NOMO-1 (cell line): ENCODE results near the gene SPIRE2.
"Not testable (repeated sequence)": the region's sequence is repeated elsewhere in the genome, so short reads cannot be mapped to it uniquely, and the experiment has no call there.

Experiments used
- DNase-seq, 2 experiments: peaks; one replicate each; lab custom pipeline; 2025; ENCODE audit not compliant: unreplicated experiment in 2 of 2; lab: John Stamatoyannopoulos, UW

The SPIRE2 gene, protein sequence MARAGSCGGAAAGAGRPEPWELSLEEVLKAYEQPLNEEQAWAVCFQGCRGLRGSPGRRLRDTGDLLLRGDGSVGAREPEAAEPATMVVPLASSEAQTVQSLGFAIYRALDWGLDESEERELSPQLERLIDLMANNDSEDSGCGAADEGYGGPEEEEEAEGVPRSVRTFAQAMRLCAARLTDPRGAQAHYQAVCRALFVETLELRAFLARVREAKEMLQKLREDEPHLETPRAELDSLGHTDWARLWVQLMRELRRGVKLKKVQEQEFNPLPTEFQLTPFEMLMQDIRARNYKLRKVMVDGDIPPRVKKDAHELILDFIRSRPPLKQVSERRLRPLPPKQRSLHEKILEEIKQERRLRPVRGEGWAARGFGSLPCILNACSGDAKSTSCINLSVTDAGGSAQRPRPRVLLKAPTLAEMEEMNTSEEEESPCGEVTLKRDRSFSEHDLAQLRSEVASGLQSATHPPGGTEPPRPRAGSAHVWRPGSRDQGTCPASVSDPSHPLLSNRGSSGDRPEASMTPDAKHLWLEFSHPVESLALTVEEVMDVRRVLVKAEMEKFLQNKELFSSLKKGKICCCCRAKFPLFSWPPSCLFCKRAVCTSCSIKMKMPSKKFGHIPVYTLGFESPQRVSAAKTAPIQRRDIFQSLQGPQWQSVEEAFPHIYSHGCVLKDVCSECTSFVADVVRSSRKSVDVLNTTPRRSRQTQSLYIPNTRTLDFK

DNA sequence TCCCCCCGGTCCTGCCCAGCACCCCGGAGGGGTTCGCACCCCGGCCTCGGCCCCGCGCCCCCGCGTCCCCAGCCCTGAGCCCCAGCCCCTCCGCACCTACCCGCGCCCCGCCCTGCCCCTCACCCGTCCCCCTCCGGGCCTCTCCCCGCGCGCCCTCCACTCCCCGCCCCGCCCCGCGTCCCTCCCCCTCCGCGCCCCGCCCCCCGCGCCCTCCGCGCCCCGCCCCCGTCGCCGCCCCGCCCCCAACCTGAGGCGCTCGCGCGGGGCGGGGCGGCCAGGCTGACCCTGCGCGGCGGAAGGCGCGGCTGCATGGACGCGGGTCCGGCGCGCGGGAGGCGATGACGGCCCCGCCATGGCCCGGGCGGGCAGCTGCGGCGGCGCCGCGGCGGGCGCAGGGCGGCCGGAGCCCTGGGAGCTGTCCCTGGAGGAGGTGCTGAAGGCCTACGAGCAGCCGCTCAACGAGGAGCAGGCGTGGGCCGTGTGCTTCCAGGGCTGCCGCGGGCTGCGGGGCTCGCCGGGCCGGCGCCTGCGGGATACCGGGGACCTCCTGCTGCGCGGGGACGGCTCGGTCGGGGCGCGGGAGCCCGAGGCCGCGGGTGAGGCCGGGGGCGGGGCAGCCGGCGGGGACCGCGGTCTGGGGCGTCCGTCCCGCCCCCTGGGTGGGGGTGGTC lies at the start of gene SPIRE2:
Gene SPIRE2, plus strand, starts transcription at position 277 of the 671 bp plus-strand sequence. Its CDS starts 76 bp downstream, at position 353.
- peak; percentile 63 to 71 for DNase-seq

DNA sequence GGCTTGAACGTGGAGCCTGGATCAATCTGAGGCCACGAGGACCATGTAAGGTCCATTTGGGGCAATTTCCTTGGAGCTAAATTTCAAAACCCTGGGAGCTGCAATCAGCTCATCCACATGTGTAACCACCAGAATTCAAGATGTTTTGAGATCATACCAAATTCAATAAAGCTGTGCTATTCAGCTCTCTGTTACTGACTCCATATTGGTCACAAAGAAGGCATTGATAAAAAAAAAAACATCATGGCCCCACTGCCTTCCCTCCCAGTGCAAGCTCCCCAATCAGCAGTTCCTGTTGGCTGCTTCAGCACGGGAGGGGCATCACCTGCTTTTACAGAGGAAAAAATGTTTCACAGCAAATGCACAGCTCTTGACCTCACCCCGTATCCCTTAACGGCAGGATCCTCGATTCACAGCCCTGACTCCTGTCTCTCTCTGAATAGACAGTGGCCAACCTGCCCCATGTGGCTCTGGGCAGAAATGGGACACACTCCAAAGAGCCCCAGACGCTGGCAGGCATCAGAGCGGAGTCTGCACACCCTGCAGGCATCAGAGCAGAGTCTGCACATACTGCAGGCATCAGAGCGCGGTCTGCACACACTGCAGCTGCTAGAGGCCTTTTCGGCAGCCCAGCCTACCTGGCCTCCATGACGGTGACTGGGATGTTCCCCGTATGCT lies 48.9 kb upstream of the SPIRE2 start:
- DNase-seq, result no peak

DNA sequence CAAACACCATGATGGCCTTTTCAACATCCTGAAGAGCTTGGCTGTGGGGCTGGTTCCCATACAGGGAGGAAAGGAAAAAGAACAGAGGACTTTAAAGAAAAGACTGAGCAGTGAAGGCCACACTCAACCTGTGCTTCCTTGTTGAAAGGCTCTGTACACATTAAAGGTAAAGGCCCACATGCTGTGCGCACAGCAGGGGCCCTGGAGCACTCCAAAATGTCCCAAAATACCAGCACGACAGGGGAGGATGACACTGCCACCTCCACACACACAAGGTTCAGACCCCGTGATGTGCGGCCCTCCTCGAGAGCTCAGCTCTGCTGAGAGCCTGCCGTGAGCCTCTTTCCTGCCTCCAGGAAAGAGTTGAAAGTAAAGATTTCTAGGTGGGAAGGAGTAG lies 48.4 kb upstream of the SPIRE2 start:
- no peak for DNase-seq

DNA sequence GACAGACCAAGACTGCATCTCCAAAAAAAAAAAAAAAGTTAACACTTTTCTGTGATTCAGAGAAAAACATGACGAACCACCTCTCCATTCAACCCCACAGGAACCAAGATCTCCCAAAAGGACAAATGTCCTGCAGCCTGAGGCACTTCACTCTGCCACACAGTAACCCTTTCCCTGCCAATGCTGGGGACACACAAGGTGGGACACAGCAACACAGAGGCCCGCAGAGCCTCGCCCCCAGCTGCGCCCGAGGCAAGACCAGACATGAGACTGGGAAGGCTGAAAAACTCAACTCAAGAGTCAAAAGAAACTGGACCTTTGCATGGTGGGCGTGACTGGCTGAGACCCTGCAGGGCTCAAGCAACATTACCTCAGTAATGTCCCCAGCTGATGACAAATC lies 45.8 kb upstream of the SPIRE2 start:
- DNase-seq, result no peak

DNA sequence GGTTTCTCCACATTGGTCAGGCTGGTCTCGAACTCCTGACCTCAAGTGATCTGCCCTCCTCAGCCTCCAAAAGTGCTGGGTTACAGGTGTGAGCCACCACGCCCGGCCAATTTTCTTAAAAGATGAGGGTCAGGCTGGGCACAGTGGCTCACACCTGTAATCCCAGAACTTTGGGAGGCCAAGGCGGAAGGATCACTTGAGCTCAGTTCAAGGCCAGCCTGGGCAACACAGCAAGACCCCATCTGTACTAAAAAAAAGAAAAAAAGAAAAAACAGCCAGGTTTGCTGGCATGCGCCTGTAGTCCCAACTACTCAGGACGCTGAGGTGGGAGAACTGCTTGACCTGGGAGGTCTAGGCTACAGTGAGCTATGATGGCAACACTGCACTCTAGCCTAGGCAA lies 44.3 kb upstream of the SPIRE2 start:
- DNase-seq, result not testable (repeated sequence)

DNA sequence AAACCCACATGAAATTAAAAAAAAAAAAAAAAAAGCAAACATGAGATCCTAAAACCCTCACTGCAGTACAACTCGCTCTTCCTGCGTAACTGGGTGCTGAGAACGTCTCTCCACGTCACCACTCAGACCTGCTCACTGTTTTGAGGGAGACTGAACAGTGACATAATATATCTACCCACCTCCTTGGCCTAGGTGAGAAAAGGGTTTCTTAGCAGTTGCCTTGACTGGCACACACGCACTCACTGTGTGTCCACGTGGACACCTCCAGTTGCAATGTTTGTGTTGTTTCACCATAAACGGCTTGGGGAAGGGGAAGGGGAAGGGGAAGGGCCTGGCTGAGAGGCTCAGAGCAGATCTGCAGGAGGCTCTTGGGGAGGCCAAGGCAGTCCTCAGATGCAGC lies 43.9 kb upstream of the SPIRE2 start:
- no peak for DNase-seq

DNA sequence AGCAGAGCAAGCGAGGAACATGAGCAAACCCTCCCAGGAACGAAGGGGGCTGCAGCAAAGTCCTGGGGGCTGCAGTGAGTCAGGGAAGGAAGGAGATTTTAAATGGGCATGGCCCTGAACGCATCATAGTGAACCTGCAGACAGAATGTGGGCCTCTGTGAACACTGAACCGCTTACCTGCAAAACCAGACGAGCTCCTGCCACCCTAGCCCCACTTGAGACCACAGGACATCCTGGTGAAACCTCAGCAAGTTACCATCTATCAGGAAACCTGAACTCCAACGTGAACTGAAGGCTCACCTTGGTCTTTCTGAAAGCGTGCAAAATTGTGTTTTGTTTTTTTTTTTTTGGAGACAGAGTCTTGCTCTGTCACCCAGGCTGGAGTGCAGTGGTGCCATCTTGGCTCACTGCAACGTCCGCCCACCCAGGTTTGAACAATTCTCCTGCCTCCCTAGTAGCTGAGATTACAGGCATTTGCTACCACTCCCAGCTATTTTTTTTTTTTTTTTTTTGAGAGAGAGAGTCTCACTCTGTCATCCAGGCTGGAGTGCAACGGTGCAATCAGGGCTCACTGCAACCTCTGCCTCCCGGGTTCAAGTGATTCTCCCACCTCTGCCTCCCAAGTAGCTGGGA lies 42.6 kb upstream of the SPIRE2 start:
- DNase-seq, result no peak

DNA sequence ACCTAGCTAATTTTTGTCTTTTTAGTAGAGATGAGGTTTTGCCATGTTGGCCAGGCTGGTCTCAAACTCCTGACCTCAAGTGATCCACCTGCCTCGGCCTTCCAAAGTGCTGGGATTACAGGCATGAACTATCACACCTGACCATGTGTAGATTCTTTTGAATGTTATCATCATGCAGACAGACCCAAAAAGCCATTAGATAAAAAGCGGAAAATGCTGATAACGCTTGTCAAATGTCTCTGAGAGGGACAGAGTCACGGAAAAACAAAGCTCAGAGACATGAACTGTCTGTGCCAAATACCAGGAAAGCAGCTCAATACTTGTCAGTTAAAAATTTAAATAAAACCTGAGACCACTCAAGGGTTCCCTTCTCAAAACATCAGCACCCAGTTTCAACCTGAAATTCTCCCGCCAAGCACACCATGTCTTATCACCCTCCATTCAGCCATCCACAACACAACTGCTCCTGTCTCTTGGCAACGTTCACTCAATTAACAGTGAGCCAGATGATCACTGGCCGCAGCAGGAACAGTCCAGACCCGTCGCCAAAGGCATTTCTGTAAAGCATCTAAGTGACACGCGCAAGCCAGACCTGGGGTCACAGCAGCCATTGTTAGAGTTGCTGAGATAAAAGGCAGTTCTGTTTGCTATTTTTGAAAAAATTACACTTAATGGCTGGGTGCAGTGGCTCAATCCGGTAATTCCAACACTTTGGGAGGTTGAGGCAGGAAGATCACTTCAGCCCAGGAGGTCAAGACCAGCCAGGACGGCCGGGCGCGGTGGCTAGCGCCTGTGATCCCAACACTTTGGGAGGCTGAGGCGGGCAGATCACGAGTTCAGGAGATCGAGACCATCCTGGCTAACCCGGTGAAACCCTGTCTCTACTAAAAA lies 41.6 kb upstream of the SPIRE2 start:
- DNase-seq, result no peak

DNA sequence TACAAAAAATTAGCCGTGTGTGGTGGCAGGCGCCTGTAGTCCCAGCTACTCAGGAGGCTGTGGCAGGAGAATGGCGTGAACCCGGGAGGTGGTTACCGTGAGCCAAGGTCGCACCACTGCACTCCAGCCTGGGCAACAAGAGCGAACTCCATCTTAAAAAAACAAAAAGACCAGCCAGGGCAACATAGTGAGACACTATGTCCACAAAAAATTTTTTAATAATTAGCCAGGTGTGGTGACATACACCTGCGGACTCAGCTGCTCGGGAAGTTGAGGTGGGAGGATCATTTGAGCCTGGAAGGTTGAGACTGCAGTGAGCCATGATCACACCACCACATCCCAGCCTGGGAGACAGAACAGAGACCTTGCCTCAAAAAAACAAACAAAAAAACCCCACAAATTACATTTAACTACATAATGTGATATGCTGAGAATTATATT lies 40.9 kb upstream of the SPIRE2 start:
- DNase-seq, result no peak

DNA sequence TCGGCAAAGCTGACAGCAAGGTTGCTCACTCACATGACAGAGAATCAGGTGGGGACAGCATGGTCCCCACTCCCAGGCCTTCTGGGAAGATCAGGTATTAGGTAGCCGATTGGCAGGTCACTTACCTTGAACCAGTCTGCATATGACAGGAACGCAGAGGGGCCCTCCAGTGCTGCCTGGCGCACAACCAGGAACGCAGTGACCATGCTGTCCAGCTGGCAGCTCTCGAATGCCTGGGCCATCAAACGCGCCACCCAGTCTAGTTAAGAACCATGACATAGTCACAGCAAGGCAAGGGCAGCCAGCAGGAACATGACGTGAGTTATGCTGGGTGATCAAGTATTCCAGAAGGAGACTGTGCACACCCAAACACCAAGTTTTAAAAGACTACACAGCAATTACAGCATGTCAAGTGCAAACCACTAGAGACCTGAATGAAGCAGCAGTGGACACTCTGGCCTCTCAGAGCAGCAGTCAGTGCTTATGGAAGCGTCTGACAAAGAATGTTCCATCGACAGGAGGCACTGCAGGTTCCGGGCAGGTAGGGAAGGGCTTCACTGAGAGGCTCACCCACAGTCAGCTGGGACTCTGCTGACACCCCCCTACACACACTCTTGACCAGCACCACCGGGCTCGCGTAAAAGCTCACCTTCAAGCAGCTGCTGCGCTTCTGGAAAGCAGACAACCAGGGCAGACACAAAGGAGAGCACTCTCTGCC lies 36.8 kb upstream of the SPIRE2 start:
- no peak for DNase-seq

DNA sequence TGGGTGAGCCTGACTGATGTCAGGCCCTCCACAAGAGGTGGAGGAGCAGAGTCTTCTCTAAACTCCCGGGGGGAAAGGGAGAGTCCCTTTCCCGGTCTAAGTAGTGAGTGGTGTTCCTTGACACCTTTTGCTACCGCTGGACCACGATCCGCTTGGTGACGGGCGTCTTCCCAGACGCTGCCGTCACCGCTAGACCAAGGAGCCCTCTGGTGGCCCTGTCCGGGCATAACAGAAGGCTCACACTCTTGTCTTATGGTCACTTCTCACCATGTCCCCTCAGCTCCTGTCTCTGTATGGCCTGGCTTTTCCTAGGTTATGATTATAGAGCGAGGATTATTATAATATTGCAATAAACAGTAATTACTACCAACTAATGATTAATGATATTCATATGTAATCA lies 35.2 kb upstream of the SPIRE2 start:
- DNase-seq, result not testable (repeated sequence)

DNA sequence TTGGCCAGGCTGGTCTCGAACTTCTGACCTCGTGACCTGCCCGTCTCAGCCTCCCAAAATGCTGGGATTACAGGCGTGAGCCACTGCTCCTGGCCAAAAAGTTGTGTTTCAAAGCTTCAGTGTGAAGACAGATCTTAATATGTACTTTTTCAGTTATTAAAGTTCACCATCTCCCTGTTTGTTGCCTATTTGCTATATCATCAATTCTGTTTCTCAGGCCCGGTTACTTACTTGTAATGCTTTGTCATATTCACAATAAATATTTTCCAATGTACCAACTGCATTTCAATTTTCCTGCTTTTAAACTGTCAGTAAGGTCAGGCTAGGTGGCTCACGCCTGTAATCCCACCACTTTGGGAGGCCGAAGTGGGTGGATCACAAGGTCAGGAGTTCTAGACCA lies 34.3 kb upstream of the SPIRE2 start:
- DNase-seq, result no peak

DNA sequence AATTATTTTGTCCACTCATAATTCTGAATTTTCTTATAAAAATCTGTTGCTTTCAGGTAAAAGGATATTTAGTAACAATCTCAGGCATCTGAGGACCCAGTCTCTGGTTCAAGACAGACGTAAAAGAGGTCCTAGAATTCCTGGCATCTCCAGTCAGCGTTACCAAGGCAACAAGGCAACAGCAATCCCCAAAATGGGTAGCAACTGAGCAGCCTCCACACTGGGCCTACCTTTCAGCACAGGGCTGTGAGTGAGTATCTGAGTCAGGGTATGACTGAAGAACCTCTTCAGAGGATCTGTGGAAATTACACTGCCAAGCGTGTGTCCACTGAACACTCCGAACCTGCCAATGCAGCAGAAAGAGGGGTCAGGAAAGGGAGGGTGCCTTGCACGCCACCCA lies 32.6 kb upstream of the SPIRE2 start:
- DNase-seq, result no peak

DNA sequence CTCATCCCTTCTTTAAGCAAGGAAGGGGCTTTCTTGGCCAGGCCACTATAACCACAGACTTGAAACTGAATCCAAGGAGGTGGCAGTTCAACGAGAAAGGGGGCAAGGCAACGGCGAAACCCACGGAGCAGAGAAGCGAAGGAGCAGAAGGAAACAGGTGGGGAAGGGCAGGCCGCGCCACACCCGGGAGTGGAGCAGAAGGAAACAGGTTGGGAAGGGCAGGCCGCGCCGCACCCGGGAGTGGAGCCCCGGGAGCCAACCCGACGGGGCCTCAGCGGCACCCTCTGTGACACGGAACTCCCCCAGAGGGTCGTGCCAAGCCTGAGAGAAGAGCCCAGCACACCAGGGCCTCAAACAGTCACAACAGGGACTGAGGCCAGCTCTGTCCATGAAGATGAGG lies 32.2 kb upstream of the SPIRE2 start:
- no peak for DNase-seq

DNA sequence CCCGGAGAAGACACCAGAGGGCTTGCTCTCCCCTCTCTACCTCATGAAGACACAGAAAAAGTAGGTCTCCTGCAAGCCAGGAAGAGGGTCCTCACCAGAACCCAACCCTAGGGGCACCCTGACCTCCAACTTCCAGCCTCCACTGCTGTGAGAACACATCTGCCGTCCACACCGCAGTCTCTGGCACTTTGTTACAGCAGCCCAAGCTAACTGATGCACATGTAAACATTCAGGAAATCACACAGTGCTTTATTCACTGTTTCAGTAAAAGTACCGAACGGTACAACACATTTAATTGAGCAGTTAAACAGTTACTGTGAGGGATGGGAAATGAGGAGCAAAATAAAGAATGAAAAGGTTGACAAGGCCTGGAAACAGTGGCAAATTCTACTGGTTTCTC lies 30.1 kb upstream of the SPIRE2 start:
- DNase-seq, result no peak

DNA sequence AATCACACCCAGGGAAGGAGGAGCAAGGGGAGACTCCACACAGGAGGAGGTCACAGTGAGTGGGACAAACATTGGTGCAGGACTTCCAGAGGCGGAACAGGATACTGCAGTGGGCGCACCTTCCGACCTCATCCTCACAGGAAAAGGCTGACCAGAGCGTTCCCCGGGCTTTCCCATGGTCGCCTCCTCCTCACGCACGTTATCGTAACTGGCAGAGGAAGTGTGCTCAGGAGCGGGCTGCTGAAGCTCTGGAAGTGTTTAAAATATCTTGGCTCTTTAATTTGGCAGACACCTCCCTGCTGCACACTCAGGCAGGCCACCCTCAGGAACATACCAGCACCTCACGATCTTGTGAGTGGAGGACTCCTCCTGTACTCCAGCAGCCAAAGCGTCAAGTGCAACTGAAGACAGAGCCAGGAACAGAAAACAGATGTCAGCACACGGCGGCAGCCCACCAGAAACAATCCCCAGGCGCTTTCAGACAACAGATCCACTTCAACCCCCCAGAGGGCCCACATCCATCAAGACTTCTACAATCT lies 29.4 kb upstream of the SPIRE2 start:
- no peak for DNase-seq

DNA sequence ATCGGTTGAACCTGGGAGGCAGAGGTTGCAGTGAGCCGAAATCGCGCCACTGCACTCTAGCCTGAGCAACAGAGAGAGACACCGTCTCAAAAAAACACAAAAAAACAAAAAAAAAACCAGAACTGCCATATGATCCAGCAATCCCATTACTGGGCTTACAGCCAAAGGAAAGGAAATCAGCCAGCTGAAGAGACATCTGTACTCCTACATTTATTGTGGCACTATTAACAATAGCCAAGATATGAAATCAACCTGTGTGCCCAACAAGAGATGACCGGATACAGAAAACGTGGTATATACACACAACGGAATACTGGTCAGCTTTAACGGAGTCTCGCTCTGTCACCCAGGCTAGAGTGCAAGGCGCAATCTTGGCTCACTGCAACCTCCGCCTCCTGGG lies 26.5 kb upstream of the SPIRE2 start:
- no peak for DNase-seq

DNA sequence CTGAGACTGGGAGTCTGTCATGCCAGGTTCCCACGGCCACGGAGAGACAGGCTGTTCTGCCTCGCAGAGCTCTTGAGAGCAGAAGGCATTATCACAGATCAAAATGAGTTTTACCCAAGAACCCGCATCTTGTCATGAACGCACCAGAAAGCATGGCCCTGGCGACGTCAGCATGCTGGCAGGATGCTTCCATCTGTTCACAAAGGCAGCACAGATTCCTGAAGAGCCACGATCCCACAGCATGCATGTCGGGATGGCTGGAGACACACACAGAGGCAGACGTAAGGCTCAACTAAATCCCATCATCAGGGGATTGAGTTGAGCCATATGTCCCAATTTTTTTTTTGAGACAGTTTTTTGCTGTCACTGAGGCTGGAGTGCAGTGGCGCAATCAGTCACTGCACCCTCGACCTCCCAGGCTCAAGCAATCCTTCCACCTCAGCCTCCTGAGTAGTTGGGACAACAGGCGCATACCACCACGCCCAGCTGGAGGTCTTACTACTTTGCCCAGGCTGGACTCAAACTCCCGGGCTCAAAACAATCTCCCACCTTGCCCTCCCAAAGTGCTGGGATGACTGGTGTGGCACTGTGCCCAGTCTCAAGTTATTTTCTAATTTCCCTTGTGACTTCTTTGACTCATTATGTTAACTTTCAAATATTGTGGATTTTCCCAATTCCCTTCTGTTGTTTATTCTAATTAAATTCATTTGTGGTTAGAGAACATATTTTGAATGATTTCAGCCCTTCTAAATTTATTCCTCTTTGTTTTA lies 23.0 kb upstream of the SPIRE2 start:
- no peak for DNase-seq
